NCI-H2081 treated with DMSO at 0.1 percent for 48 hours (cell line): ENCODE measurements around the gene RASSF6.
"Not testable (repeated sequence)": the region's sequence is repeated elsewhere in the genome, so short reads cannot be mapped to it uniquely, and the experiment has no call there.

Experiments
- DNase-seq: peaks from one replicate; lab custom pipeline; 2025; lab: John Stamatoyannopoulos, UW

RASSF6 gene

DNA sequence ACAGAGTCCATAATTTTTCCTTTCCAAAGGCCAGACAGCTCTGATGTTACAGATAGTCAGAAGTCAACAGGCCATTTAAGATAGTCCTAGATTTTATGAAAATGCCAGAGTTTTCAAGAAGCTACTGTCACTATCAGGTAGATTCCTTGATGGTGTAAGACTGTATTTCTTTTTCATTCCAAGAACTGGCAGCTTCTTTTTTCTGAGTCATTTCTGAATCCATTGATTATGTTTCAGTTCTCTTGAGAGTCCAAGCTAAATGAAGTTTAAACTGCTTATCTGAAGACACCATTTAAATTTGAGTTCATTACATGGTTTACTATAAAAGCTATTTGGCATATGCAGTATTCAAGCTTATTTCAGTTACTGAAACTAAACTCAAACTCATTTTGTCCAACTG is 44.6 kb downstream of the RASSF6 start:
- DNase-seq: no peak

DNA sequence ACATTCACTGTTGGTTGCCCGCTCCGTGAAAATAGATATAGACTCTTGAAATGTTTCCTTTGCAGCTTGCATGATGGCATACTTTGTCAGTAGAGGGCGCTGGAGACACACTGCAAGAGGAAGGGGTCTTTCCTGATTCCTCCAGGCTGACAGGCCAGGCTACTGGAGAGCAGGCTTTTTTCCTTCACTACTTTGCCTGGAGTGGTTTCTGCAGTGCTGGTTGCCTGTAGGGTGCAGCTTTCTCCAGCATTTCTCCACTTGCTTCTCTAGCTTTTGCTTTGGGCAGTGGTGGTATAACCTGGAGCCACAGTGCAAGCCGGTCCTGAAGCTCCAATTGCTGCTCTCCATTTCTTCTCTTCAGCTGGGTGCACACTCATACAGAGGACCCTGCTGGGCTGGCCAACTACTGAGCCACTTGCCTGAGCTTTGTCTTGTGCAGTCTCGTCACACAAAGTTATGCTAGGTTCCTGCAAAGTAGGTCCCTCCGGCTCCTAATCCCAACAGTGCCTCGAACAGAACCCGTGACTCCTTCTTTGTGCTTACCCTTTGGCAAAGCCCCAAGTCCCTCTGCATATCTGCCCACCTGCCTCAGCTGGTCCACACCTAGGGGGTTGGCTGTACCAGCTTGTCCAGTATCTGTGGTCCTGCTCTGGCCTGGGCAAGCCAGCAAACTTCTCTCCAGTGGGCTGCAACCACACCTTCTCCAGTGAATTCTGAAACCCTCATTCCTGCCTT is 46.3 kb downstream of the RASSF6 start:
- peak; percentile 38 for DNase-seq

DNA sequence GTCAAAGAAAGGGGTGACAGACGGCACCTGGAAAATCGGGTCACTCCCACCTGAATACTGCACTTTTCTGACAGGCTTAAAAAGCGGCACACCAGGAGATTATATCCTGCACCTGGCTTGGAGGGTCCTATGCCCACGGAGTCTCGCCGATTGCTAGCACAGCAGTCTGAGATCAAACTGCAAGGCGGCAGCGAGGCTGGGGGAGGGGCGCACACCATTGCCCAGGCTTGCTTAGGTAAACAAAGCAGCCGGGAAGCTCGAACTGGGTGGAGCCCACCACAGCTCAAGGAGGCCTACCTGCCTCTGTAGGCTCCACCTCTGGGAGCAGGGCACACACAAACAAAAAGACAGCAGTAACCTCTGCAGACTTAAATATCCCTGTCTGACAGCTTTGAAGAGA is 69.4 kb downstream of the RASSF6 start:
- DNase-seq: not testable (repeated sequence)

DNA sequence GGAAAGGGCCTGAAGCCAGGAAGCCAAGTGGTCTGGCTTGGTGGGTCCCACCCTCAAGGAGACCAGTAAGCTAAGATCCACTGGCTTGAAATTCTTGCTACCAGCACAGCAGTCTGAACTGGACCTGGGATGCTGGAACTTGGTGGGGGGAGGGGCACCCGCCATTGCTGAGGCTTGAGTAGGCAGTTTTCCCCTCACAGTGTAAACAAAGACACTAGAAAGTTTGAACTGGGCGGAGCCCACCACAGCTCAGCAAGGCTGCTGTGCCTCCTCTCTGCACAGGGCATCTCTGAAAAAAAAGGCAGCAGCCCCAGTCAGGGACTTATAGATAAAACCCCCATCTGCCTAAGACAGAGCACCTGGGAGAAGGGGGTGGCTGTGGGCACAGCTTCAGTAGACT is 75.6 kb downstream of the RASSF6 start:
- no peak for DNase-seq

DNA sequence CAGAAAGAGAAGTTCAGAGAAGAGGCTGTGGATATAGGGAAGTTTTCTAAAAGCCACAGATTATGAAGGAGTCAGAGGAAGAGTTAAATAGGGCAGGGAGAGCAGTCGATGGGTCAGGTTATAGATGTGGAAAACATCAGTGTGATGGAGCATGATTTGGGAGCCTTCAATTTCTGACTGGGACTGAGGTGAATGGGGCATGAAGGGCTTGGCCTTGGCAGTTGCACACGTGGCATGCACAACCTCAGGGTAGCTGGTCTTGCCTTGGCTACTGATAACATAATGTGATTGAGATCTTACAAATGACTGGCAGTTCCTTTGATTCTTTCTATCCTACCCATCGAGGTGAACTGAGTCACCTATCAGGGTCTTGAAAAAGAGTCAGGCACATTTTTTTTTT is 79.0 kb downstream of the RASSF6 start:
- no peak for DNase-seq

DNA sequence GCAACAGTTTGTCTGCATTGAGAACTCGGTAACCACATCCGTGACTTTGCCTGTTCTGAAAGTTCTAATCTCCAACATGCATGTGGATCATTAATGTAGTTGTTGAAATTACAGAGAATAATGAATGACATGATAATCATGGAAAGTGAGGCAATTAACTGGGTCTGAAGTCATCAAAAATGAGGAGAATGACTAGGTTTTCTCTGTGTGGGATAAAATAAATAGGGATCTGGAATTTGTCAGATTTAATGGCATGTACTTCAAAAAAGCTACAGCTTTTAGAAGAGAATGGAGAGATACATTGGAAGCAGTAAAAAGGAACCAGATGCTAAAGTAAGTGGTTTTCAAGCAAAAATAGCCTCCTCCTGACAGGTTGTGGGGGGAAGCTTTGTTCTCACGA is 79.4 kb downstream of the RASSF6 start:
- DNase-seq: no peak

DNA sequence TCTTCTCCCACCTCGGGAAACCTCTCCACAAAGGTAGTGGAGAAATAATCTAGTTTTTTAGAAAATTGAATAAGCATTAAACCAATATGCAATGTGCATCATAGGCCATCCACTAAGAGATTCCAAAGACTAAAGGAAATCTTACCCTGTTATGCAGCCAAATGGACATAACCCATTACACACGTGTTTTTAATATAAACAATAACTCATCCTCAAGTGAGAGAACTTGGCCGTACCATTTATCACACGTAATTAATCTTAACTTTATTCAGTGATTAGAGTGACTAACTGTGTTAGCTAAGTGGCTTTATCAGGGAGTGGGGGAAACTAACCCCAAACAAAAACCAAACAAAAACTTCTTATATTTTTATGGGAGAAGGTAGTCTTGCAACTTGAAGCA is 80.8 kb downstream of the RASSF6 start:
- DNase-seq: no peak

DNA sequence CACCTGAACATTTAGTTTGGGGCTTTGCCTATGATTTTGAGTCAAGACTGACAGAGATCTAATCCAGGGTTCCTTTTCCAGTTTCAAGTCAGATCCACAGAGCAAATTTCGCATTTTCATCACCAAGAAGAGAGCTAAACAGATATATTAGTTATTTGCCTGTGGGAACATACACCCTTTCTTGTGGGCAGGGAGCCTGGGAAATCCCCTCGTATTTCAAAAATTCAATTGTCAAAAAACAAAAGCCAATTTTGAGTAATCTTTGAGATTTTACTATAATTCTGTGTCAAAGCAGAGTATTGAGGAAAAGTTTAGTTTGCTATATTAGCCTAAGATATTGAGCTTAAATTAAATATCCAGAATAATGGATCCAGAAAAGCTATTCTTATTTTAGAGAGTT is 82.1 kb downstream of the RASSF6 start:
- DNase-seq: no peak

DNA sequence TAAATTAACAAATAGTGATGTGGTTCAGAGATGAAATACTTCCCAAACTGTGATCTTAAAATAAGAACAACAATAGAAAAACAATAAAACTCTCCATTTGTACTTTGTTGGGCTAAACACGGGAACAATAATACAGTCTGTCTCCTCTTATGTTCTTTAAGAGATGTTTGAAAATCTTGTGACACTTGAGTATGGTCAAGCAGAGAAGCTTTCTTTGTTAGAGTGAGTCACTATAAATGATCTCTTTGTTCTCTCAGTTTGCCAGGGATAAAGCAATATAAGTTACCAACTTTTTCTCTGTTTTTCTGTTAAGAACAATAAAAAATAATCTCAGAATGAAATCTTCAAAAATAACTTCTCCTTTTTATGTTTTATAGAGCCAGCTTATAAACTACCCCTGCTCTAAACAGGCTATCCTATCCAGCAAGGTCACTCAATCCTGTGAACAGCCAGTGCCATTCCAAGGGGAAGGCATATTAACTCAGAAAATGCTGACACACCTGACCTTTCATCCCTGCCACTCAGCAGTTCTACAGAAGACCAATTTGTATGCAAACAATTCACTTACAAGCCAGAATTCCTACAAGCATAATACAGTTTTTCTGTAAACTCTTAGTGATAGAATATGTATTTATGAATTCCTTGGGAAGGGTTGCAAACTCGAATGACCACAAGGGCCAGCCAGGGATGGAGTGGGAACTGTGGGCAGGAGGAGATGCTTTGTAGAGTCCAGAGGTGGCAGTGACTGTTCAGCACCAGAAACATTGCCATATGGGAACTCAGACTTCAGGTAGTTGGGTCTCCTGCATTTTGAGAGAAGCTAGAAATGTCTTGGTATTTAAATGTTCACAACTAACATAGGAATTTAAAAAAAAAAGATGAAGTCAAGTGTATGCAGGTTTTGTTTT is 86.5 kb downstream of the RASSF6 start:
- DNase-seq: no peak

DNA sequence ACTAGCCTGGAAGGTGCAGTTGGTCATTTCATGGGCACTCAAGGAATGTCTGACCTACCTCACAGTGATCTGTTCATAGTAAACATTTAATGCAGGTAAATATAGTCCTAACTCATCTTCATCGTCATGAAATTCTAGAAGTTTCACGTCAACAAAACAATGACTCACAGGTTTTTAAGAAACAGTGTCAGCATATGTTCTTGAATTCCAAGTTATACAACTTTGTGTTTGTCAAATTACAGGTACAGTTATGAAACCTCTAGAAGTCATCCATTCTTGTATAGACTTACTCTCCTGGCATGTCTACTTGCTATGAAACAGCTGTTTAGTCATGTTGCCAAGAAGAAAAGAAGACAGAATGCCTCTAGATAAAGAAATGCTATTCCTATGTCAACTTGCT is 92.1 kb downstream of the RASSF6 start:
- no peak for DNase-seq

DNA sequence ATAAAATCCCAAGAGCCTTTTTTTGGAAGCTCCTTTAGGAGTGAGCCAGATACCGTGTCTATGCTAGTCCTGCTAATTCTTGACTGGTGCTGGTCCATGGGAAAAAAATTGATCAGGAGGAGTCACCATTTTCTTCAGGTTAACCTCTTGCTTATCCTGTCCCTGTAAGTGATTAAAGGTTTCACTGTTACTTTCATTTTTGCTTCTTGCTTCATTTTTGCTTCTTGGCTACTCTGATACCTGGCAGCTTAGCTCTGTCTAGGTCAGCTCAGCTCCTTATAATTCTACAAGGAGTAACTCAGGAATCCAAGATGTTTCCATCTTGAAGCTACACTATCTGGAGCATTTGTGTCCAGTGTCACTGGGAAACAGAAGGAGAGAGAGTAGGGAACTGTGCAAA is 93.0 kb downstream of the RASSF6 start:
- no peak for DNase-seq

DNA sequence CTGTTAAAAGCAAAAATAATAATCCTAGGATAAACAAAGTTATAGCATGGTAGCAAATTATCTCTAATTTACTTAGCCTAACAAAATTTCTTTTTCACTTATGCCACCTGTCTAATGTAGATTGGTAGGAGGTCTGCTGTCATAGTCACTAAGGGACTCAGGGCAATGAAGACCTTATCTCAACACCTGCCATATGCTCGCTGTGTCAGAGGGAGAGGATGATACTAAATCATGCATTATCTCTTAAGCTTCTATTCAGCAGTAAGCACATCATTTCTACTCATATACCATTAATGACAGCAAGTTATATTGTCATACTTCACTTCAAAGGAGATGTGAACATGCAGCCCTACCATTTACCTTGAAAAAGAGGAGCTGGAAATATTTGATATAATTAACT is 94.6 kb downstream of the RASSF6 start:
- no peak for DNase-seq

DNA sequence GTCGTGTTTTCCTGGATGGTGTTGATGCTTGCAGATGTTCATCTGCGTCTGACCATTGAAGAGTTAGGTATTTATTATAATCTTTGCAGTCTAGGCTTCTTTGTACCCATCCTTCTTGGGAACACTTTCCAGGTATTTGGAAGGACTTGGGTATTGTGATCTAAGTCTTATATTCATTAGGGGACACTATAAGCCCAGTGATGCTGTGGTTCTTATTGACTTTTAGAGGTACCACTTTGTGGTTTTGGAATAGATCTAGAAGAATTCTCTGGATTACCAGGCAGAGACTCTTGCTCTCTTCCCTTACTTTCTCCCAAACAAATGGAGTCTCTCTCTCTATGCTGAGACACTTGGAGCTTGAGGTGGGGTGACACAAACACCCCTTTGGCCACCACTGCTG is 97.1 kb downstream of the RASSF6 start:
- no peak for DNase-seq
